ENCODE measurements around the gene RAB11FIP3.

- no peak for TF ChIP-seq EZH2 (IDR thresholded peaks at IDR 0.05; ENCODE audit: insufficient read depth, poor library complexity, severe bottlenecking)
- TF ChIP-seq EZH2phosphoT487 (IDR thresholded peaks at IDR 0.05; ENCODE audit: insufficient read depth, low read depth), result no peak
Measured at GRCh38 chr16:397736-398332, 27.6 kb upstream of the RAB11FIP3 start.

All from GM23248 (cell line).